NCI-H446 (cell line): ENCODE measurements around the gene GDPD4.
"Not testable (repeated sequence)": the region's sequence is repeated elsewhere in the genome, so short reads cannot be mapped to it uniquely, and the experiment has no call there.

Experiments used
- DNase-seq, 2 experiments: peaks; one replicate each; lab custom pipeline; 2025; lab: John Stamatoyannopoulos, UW

The GDPD4 gene, protein sequence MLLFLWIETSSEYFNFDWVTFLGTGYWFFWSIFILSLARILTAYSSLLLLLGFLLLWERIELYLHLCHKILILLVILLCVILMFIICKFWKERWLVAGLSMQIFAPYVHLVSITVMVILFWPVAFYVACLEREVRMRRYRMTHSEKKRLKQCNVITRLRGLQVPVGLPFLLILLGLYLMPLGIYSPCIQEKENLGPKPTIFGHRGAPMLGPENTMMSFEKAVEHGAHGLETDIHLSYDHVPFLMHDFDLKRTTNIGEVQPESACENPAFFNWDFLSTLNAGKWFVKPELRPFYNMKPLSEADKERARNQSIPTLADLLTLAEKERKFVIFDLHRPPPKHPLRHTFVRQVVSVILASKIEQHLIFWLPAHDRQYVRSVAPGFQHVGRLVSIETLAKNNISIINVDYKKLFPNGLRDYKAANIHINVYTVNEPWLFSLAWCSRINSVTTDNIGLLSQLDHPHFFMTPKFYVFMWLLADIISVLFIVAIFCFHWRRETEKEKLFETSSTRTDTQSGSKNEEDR

DNA sequence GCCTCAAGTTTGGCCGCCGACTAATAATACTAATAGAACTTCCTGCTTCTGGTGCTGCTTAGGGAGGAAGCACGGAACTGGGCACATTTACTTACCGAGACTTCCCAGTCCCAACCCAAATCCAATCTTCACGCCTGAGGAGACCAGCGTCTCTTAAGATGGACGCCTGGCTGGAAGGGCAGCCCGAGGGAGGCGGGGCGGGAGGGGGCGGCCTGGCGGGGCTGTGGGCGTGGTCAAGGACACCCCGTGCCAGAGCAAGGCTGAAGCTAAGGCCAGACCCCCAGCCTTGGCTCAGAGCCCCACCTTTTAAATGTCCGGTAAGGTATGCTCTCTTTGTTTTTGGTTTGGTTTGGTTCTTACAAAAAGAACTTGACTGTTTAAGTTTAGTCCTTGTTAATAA, at the start of gene GDPD4:
Gene GDPD4 (minus strand): TSS at position 177 of the 400 bp plus-strand sequence. CDS start 16,549 bp downstream, outside the sequence.
- DNase-seq, result no peak

DNA sequence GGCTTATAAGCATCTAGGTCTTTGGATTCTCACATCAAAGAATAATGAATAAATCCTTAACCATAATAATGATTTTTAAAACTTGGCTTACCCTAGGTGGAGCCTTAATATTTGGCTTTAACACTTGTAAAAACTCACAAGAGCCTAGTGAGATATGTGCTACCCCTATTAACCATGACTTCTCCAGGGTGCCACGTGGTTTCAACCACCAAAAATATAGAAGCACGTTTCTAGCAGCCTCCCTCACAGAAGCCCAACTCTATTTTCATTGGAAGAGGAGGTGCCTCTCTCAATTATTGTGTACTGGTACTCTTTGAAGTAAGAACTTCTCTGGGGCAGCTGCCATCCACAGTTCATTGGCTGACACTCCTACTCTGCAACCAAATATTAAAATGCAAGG, 46.5 kb upstream of the GDPD4 start:
- DNase-seq, result no peak

DNA sequence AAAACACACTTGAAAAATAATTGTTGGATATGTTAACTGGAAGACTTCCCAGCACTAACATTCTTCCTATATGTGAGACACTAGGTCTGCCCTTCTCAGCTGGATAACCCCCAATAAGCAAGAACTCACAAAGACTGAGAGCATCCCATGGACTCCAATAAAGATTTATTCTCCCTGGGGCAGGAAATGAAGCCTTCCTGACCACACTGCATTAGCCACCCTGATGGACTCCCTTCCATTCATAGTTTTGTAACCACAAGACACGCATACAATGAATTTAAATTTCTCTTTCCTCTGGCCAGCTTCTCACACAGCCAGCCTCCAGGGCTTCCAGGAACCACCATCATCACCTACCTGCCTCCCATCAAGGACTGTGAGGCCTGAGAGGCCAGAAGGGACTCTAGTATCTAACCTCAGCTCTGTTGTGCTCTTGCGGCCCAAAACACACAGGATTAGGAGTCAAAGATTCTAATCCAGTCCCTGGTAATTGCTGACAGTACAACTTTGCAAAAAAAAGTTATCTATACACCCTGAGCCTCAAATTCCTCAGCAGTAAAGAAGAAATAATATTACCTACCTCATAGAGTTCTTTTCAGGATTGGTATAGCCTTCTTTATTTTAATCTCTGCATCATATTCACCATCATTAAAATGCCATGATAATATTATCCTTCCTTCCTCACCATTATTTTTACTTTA, 45.6 kb upstream of the GDPD4 start:
- DNase-seq, result no peak

DNA sequence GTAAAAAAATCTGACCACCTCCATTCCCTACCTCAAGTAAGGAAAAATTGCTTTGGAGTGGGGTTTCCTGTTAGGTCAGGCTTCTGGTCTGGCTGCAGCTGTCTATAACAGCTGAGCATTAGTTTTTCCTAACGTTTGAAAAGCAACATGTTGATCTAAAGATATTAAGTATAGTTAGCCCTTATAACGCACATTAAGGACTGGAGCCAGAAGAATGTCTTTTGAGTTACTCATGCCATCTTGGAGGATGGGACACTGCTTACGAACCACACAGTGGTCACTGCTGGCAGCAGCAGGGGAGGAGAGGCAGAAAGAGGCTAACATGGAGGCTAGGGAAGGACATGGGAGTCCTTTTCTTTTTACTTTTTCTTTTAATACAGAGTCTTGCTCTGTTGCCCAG, 44.1 kb upstream of the GDPD4 start:
- no peak for DNase-seq

DNA sequence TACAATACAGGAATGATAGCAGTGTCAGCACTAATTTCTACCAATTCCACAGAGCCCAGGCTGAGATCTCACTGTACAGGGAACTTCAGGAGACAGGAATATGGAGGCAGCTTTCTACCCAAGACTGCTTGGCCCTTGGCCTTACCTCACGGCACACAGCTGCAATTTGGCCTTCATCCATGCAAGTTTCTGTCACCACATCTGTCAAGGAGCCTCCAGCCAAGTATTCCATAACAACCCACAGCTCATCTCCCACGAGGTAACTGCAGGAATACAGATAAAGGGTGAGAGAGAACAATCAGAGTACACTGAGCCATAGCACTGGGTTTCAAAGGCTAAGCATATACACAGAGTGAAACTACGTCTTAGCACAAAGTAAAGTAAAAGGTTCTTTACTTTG, 39.0 kb upstream of the GDPD4 start:
- DNase-seq, result no peak

DNA sequence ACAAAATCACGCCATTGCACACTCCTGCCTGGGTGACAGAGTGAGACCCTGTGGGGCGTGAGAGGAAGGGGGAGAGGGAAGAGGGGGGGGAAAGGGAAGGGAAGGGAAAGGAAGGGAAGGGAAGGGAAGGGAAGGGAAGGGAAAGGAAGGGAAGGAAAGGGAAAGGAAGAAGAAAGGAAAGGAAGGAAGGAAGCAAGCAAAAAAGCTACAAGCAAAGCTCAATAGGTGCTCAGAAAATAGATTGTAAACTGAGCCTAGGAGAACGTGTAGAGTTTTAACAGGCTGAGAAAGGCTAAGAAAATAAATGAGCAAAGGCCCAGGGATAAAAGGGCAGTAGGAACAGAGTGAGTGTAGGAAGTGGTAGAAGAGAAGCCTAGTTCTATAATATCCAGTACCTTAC, 30.8 kb upstream of the GDPD4 start:
- DNase-seq, result no peak

DNA sequence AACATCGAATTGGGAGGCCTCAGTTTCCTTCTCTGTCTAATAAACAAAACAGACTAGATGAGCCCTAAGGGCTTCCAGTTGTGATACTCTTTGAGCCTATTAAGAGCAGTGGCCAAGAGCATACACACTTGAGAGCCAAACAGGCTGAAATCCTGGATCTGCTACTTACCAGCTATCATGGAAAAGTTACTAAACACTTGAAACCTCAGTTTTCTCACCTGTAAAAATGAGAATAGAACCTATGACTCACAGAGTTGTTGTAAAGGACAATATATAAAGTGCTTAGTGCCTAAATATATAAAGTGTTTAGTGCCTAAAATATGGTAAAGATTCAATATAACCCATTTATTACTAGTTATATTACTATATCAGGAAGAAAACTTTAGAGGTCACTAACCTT, 23.7 kb upstream of the GDPD4 start:
- no peak for DNase-seq

DNA sequence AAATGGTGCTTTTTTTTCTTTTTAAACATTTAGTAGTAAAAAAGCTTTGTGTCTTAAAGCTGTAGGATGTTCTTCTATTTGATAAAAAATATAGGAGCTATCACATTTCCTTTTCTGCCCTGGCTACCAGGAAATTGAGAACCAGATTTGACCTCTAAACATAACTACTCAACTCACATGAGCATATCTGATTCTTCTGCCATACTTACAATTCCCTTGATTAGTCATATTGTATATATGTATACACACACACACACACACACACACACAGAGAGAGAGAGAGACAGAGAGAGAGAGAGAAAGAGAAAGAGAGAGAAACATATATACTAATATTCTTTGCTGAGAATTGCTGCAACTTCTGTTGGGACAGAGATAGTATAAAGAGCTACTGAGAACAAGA, 23.0 kb upstream of the GDPD4 start:
- DNase-seq, result no peak

DNA sequence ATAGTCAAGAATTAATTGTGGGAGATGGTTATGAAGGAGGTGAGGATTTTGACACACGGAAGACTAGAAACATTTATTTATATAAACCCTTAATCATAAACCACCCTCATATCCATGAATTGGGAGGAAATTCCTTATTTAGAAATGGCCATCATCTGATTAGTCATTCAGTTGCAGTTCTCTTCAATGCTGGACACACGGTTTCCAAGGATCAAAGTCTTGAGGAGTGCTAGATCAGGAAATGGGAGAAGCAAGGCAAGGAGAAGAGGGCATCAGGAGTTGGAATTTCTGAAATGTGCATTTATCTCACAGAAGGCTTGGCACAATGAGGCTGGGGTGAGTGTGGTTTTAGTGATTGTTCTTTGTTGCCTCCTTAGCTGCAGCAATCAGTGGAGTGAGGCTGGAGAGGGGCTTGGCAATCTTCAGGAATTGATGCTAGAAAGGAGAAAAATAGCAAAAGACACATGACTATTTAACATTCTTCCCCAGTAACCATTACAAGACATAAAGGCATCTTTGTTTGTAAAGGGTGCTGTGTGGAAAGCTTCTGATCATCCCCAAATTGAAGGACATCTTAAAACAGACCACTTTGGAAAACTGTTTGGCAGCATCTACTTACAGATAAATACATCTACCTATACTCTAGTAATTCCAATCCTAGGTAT, 21.6 kb upstream of the GDPD4 start:
- no peak for DNase-seq

DNA sequence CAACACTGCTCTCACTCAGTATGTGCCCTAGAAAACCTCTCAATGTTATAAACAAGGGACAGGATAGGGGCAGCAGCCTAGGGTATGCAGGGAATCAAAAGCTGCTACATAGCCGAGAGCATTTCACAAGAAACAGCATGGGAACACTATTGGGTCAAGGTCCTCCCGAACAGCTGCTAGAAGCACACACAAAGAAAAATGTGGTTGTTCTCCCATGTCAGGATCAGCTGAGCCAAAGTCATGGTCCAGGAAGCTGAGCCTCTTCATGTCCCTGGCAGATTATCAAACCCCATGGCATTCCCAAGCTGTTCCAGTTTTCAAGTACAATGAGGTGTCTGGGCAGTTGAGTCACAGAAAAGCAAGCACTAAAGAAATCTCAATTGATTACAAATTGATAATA, 21.0 kb upstream of the GDPD4 start:
- peak; percentile 27 to 82 for DNase-seq

DNA sequence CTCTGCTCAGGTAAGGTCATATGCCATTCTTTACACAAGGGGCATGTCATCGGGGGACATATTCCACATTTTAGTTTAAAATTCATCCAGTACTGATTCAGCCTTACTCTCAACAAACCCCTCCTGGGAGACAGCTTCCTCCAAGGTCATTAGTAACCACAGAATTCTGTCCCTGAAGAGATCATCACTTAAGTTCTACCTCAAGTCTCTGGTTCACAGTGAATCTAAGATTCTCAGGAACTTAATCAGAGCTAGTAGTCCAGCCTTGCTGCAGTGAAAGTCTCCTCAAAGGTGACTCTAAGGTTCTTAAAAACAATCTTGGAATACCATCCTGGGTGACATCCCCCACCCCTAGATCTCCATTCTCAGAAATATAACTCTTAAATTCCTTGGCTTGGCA, 18.9 kb upstream of the GDPD4 start:
- no peak for DNase-seq

DNA sequence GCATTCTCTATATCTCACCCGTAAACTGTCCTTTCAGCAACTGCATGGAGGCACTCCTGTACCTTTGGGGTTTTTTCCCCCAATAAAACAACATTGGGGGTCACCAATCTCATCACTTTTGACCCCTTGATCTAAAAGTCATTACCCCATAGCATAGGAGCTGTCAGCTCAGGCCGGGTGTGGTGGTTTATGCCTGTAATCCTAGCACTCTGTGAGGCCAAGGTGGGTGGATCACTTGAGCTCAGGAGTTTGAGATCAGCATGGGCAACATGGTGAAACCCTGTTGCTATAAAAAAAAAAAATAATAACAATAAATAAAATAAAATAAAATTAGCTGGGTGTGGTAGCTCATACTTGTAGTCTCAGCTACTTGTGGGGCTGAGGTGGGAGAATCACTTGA, 17.1 kb upstream of the GDPD4 start:
- DNase-seq, result no peak

DNA sequence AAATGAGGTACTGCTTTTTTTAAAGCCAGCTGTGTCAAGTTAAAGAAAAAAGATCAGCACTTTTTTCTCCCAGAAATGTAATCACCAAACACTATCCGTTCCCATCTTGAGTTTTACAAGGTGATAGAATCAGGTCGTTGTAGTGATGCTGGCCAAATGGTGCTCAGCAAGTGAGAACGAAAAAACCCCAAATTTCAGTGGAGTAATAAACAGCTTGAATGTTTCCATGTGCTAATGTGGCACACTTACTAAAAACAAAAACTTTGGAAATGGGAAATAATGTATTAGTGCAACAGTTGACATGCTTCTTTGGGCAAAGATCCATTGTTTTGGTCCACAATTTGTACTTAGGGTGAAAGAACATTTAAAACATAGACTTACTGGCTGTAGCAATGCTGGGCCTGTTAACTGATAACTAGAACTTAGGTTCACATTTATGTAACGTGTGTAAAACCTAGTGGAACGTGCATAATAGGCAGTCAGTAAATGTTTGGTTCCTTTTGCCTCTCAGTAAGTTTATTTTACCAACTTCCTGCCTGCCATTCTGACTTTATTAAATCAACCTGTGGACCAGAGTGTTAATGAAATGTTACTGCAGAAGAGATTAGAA, 15.4 kb upstream of the GDPD4 start:
- DNase-seq, result no peak

DNA sequence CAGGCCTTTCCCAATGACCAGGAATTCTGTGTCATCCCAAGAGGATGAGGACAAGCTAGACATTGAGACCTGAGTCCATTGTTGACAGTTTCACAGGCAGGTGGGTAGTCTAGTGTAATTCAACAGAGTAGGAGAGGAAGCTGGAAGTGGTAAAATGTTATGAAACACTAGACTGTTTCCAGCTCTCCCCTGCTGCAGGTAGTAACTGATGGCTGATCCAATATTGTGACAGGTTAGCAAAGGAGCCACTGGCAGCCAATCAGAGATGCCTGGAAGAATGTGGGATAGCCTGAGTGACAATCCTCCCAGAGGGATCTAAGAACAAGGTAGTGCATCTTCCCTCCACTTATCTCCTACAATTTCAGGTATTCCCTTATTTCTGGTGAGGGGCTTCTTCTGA, 10.6 kb upstream of the GDPD4 start:
- no peak for DNase-seq

DNA sequence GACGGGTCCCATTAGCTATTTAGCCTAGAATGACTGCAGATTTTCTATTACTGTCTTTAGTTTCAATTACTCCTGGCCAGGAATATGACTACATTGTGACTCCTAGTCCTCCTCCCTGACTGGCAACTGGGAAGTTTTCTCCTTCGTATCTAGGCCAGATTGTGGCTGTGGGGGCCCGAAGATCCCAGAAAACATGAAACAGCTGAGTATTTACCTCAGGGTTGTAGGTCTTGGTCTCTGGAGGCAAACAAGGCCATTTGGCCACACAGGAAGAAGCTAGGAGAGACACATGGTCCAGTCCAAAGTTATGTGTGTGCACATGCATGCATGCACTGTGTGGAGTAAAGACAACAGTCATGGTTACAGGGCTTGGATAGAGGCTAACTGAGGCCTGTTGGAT, 10.2 kb upstream of the GDPD4 start:
- DNase-seq, result no peak

DNA sequence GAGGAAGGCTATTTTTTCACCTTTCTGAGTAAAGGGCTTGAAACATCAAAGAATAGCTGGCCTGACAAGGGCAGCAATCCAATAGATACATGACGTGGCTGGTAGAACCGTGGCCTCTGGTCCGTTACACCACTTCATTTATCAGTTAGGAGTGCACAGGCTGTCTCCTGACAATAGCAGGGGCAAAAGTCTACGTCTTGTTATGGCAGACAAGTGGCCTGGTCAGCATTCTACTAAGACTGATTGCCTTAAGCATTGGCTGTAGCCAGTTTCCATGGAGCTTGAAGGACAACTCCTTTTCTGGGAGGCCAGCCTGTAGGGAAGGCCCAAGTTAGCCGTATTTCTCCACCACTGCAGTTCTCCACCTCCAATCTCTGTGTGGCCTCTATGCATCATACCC, 9.2 kb upstream of the GDPD4 start:
- no peak for DNase-seq

DNA sequence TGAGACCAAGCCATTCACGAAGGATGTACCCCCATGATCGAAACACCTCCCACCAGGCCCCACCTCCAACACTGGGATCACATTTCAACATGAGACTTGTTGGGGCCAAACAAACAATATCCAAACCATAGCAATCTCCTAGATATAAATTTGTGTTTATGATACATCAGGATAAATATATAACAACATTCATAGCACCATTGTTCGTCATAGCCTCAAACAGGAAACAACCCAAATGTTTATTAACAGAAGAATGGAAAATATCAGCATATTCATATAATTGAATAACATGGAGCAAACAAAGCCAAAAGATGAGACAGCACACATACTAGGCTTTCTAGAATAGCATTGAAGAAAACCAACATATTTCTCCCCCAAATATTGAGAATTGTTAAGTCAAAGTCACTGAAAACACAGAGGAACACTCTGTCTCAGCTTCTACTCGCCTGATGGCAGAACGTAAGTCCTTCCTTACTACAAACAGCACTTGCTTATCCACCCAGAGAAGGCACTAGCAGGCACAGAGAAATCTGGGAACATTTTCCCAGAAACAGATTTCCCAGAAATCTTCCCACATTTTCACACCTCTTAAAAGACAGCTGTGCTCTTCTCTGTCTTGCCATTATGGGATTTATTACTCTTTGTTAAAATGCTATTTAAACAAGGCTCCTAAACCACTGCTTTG, 8.1 kb upstream of the GDPD4 start:
- no peak for DNase-seq

DNA sequence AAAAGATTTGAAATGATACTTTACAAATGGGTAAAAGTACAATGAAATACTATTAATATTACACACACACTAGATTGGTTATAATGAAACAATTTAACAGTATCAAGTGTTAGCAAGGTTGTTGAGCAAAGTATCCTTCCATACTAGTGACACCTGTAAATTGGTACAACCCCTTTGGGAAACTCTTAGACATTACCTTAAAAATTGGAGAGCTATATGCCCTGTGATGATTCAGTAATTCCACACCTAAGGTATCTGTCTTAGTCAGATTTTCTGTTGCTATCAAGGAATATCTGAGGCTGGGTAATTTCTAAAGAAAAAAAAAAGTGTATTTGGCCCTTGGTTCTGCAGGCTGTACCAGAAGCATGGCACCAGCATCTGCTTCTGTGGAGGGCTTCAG, 7.4 kb upstream of the GDPD4 start:
- no peak for DNase-seq

DNA sequence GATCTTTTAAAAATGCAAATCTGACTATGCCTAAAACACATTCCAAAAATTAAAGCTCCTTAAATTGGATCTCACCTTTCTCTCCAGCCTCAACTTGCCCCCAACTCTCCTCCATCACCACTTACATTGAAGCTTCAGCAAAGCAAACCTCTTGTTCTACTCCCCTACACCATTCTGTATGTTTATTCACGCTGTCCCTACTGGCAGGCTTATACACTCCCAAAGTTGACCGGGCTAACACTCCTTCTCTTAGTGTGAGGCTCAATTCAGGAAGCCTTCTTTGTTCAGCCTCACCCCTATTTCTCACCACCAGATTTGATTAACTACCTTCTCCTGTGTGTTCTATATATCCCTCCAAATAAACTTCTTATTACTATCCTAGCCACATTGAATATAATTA, 1.8 kb upstream of the GDPD4 start:
- no peak for DNase-seq

DNA sequence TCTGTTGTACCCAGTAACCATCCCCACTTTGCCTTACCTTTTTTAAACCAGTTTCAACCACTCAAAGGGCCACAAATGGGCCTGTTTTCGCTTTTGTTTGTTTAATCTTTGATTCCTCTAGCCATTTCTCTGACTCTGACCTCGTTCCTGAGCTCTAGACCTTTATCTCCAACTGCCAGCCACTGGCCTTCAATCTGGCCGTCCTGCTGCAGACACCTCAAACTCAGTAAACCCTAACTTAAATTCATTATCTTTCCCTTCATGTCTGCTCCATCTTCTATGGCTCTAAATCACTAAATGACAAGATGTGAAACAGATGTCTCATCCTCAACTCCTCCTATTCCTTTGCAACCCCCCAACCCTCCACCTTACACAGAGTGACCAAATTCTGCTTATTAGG, 1.3 kb upstream of the GDPD4 start:
- DNase-seq, result no peak

DNA sequence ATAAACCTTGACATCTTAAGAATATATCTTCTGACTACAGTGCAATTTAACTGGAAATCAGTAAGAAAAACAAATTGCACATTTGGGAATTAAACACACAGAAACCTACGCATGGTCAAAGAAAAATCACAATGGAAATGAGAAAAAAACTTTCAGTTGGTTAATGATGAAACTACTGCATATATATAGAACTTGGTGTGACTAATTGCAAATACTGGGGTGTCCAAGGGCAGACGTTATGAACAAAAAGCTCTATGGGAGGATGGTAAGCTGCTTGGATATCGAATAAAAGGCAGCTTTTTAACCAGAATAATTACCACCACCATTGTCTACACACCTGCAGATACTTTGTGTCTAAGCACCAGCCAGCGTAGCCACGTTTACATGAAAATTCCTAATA, 791 bp downstream of the GDPD4 start:
- no peak for DNase-seq

DNA sequence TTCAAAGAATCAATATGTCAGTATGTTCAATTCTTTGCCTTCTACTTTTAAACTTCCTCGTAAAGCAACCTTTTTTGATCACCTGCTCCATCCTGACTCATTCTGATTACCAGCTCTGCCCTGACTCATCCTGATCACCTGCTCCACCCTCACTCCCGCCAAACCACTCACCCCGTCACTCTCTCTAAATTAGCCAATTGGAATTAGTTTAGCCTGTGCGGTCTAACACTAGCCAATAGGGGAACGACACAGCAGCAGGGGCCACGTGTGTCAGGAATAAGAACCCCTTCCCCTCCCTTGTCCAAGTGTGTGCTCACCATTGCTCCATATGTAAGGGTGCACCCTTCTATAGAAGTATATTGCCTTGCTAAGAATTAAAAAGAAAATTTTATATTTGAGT, 1.5 kb downstream of the GDPD4 start:
- DNase-seq, result not testable (repeated sequence)
